Tibial nerve (tissue), 4 donors: Measurements from ENCODE around the gene NSD2. TPM values are rescaled to one million over a fixed set of nuclear protein-coding genes. Genes with fewer than 3 reads are reported as not detected.
"Not testable (repeated sequence)": the region's sequence is repeated elsewhere in the genome, so short reads cannot be mapped to it uniquely, and the experiment has no call there.

Experiments used
- DNase-seq, 2 donors: peaks; one replicate each; pipeline ENCODE4 v3.0.0-alpha.2; 2019; ENCODE audit warnings: low spot score in 2 of 2
- H3K27ac ChIP-seq, 4 donors: fragments of 200-600 bp; sonication (generic) in 3 of 4; one replicate each; pipeline ENCODE4 v1.5.1; 2017 to 2019; ENCODE audit warnings: mild to moderate bottlenecking in 1 of 4
- H3K27me3 ChIP-seq, 2 donors: fragments of 200-600 bp; sonication (generic) in 1 of 2; one replicate each; pipeline versions ENCODE4 v1.5.1 to v1.6.0; 2017 to 2019
- H3K36me3 ChIP-seq, 3 donors: fragments of 200-600 bp; sonication (generic); one replicate each; pipeline ENCODE4 v1.5.1; 2018 to 2019
- H3K4me1 ChIP-seq, 4 donors: fragments of 200-600 bp; sonication (generic) in 3 of 4; one replicate each; pipeline ENCODE4 v1.5.1; 2017 to 2019
- H3K4me3 ChIP-seq, 4 donors: fragments of 200-600 bp; sonication (generic) in 3 of 4; one replicate each; pipeline ENCODE4 v1.5.1; 2017 to 2019; ENCODE audit warnings: mild to moderate bottlenecking in 1 of 4, moderate library complexity in 1 of 4
- H3K9me3 ChIP-seq, 4 donors: fragments of 200-600 bp; sonication (generic) in 3 of 4; one replicate each; pipeline ENCODE4 v1.5.1; 2017 to 2019
- CTCF ChIP-seq, 5 experiments: fragments of 200-600 bp in 3 of 5; fragments of 450-650 bp in 2 of 5; sonication (generic) in 3 of 5; IDR thresholded peaks; one replicate each; pipeline ENCODE4 v1.5.1; 2016 to 2019; ENCODE audit warnings: antibody characterized with exemption in 5 of 5, mild to moderate bottlenecking in 3 of 5, moderate library complexity in 2 of 5
- EP300 ChIP-seq, 2 donors: sonication (generic); formaldehyde crosslinking; IDR thresholded peaks; one replicate each; pipeline ENCODE4 v1.6.1; 2017; ENCODE audit warnings: antibody characterized with exemption in 2 of 2, mild to moderate bottlenecking in 1 of 2
- POLR2A ChIP-seq, 2 donors: fragments of 450-650 bp; IDR thresholded peaks; one replicate each; pipeline ENCODE4 v1.6.1; 2017; ENCODE audit warnings: antibody characterized with exemption in 2 of 2, mild to moderate bottlenecking in 2 of 2, moderate library complexity in 2 of 2
- WGBS, 2 donors: methylation state at CpG; one replicate each; pipeline ENCODE4 v1.1.5; 2018; 5-methylcytosine and 5-hydroxymethylcytosine counted together
- total RNA-seq, 4 donors: library from RNA; depleted of rRNA; stranded (reverse); fragments of >200 nt; gene quantifications; one replicate each; pipeline ENCODE4 v1.1.0, GENCODE V29; 2016

NSD2 gene
- total RNA-seq, 4 donors from 2014 or later: 27.2 to 45.6 (median 32.2) TPM

- 88 to 100% methylated on average over 2 to 8 of the region's 8 CpGs for WGBS, 2 donors
- Histone ChIP-seq H3K4me1 (no peaks in the 10 kb centered on the region), H3K4me3 (no peak overlapping the region), H3K27me3 (no peaks in the 10 kb centered on the region), H3K9me3 (no peaks in the 10 kb centered on the region), H3K36me3 (peaks cover 0 to 71% (median 30%) of the 10 kb centered on the region in 3 donors), H3K27ac (no peak overlapping the region)
- no peak for DNase-seq
- TF ChIP-seq CTCF (IDR thresholded peaks at IDR 0.05) (no peak), EP300 (IDR thresholded peaks at IDR 0.05) (no peak), POLR2A (IDR thresholded peaks at IDR 0.05) (no peak)
Measured at GRCh38 chr4:1831331-1831730, 39.9 kb upstream of the NSD2 start.

GRCh38 chr4:1832690-1833089 is 38.5 kb upstream of the NSD2 start:
- 83 to 84% methylated on average over 18 of the region's 18 CpGs for WGBS, 2 donors
- Histone ChIP-seq H3K9me3 (no peaks in the 10 kb centered on the region), H3K36me3 (peaks cover 0 to 76% (median 35%) of the 10 kb centered on the region in 3 donors), H3K27ac (no peak overlapping the region), H3K4me3 (no peak overlapping the region), H3K27me3 (no peaks in the 10 kb centered on the region), H3K4me1 (no peaks in the 10 kb centered on the region)
- TF ChIP-seq EP300 (IDR thresholded peaks at IDR 0.05) (no peak), POLR2A (IDR thresholded peaks at IDR 0.05) (no peak), CTCF (IDR thresholded peaks at IDR 0.05) (no peak)
- DNase-seq: no peak

- WGBS, 2 donors: 89 to 93% methylated on average over 8 to 14 of the region's 14 CpGs
- H3K36me3 ChIP-seq: peaks cover 0 to 84% (median 36%) of the 10 kb centered on the region in 3 donors
- no peak overlapping the region for H3K27ac ChIP-seq
- no peaks in the 10 kb centered on the region for H3K27me3 ChIP-seq
- H3K9me3 ChIP-seq: no peaks in the 10 kb centered on the region
- no peak overlapping the region for H3K4me3 ChIP-seq
- DNase-seq: no peak
- no peak for TF ChIP-seq CTCF (IDR thresholded peaks at IDR 0.05)
- no peak for TF ChIP-seq EP300 (IDR thresholded peaks at IDR 0.05)
- TF ChIP-seq POLR2A (IDR thresholded peaks at IDR 0.05): no peak
- H3K4me1 ChIP-seq: no peaks in the 10 kb centered on the region
Measured at GRCh38 chr4:1833307-1834046, 37.7 kb upstream of the NSD2 start.

- peaks cover 0 to 91% (median 42%) of the 10 kb centered on the region in 3 donors for H3K36me3 ChIP-seq
- DNase-seq: no peak
- WGBS, 2 donors: 87 to 88% methylated on average over 19 to 21 of the region's 21 CpGs
Measured at GRCh38 chr4:1834047-1834775, 37.0 kb upstream of the NSD2 start.

GRCh38 chr4:1835836-1836235 is 35.4 kb upstream of the NSD2 start:
- H3K27ac ChIP-seq, H3K4me3 ChIP-seq, DNase-seq, H3K27me3 ChIP-seq, H3K4me1 ChIP-seq, H3K9me3 ChIP-seq: not testable (repeated sequence)
- 93 to 98% methylated on average over 8 of the region's 8 CpGs for WGBS, 2 donors
- H3K36me3 ChIP-seq: peaks cover 2 to 98% (median 42%) of the 10 kb centered on the region in 3 donors

More at GRCh38 chr4:1834047-1834775, 37.0 kb upstream of the NSD2 start:
- Histone ChIP-seq H3K4me3 (no peak overlapping the region), H3K27ac (no peak overlapping the region), H3K9me3 (no peaks in the 10 kb centered on the region), H3K4me1 (no peaks in the 10 kb centered on the region), H3K27me3 (no peaks in the 10 kb centered on the region)
- TF ChIP-seq CTCF (IDR thresholded peaks at IDR 0.05) (no peak), EP300 (IDR thresholded peaks at IDR 0.05) (no peak), POLR2A (IDR thresholded peaks at IDR 0.05) (no peak)
